GM23248 (cell line): ENCODE measurements around the gene SLC6A20.

Experiments used
- EZH2 ChIP-seq: fragments of 200-600 bp; sonication (generic); IDR thresholded peaks from 2 replicates; pipeline ENCODE4 v1.6.1; 2018; ENCODE audit warnings: antibody characterized with exemption, mild to moderate bottlenecking; ENCODE audit not compliant: insufficient read depth, poor library complexity, severe bottlenecking
- EZH2phosphoT487 ChIP-seq: fragments of 200-600 bp; sonication (generic); IDR thresholded peaks from 2 replicates; pipeline ENCODE4 v1.6.1; 2018; ENCODE audit warnings: antibody characterized with exemption, moderate library complexity, mild to moderate bottlenecking, low read depth; ENCODE audit not compliant: insufficient read depth

GRCh38 chr3:45814322-45814721 is 18.0 kb upstream of the SLC6A20 start:
- TF ChIP-seq EZH2phosphoT487 (no peak), EZH2 (no peak)
